K562 (cell line): ENCODE measurements around the gene SYN1. TPM values are rescaled to one million over a fixed set of nuclear protein-coding genes. Genes with fewer than 3 reads are reported as not detected.
A peak's percentile ranks its signal among the peaks of the same experiment; 100 is the strongest.

Experiments
- ARHGAP35 ChIP-seq: fragments of 450-650 bp; IDR thresholded peaks from 2 replicates; pipeline ENCODE4 v1.6.1; 2018; ENCODE audit not compliant: partially characterized antibody
- ARID3A ChIP-seq: IDR thresholded peaks from 2 replicates; pipeline ENCODE4 v1.6.1; 2012; ENCODE audit warnings: low read depth, low read length, improper control_type of control experiment, borderline replicate concordance
- ARNT ChIP-seq, 2 experiments: fragments of 450-650 bp; IDR thresholded peaks; 2 replicates each; pipeline ENCODE4 v1.6.1; 2016; ENCODE audit warnings: mild to moderate bottlenecking in 1 of 2
- CBX3 ChIP-seq, 2 experiments: IDR thresholded peaks; 1 replicate in 1 of 2; 2 replicates in 1 of 2; pipeline ENCODE4 v1.6.1; 2012; ENCODE audit warnings: inconsistent platforms in 2 of 2, low read length in 2 of 2, borderline replicate concordance in 1 of 2, control low read depth in 1 of 2
- E2F3 ChIP-seq: fragments of 250-450 bp; sonication (Bioruptor Pico); IDR thresholded peaks from 2 replicates; pipeline ENCODE4 v1.4.0; 2020; ENCODE audit warnings: mild to moderate bottlenecking
- ELF4 ChIP-seq: fragments of 450-650 bp; formaldehyde crosslinking; IDR thresholded peaks from 2 replicates; pipeline ENCODE4 v1.4.0; 2022; ENCODE audit warnings: missing genetic modification characterization
- FOXP4 ChIP-seq: sonication (generic); formaldehyde crosslinking; IDR thresholded peaks from 2 replicates; pipeline ENCODE4 v1.8.0; 2022; ENCODE audit warnings: mild to moderate bottlenecking, missing genetic modification reagents, borderline replicate concordance
- GTF2E2 ChIP-seq: fragments of 200-800 bp; sonication (Bioruptor generic); IDR thresholded peaks from 2 replicates; pipeline ENCODE4 v1.6.1; 2016; ENCODE audit warnings: missing genetic modification characterization, missing compliant biosample characterization
- L3MBTL2 ChIP-seq: fragments of 450-650 bp; IDR thresholded peaks from 2 replicates; pipeline ENCODE4 v1.6.1; 2016; ENCODE audit warnings: mild to moderate bottlenecking, moderate library complexity
- PATZ1 ChIP-seq: fragments of 250-450 bp; sonication (Bioruptor Pico); IDR thresholded peaks from 2 replicates; pipeline ENCODE4 v1.5.0; 2020; ENCODE audit warnings: mild to moderate bottlenecking, borderline replicate concordance
- SIX5 ChIP-seq, 2 experiments: IDR thresholded peaks; 2 replicates each; pipeline ENCODE4 v1.6.1; 2011; ENCODE audit warnings: low read length in 2 of 2, borderline replicate concordance in 1 of 2, low read depth in 1 of 2, mild to moderate bottlenecking in 1 of 2, moderate library complexity in 1 of 2; ENCODE audit not compliant: insufficient read depth in 1 of 2
- SREBF1 ChIP-seq: fragments of 150-350 bp; IDR thresholded peaks from 2 replicates; pipeline ENCODE4 v1.6.1; 2014; ENCODE audit warnings: antibody characterized with exemption, low read depth, low read length, borderline replicate concordance
- ZNF280B ChIP-seq: fragments of 250-450 bp; sonication (Bioruptor Pico); IDR thresholded peaks from 2 replicates; pipeline ENCODE4 v1.5.1; 2021; ENCODE audit warnings: mild to moderate bottlenecking
- ZNF507 ChIP-seq: conservative IDR thresholded peaks from 2 replicates; pipeline ENCODE4 v1.6.1; 2017; ENCODE audit warnings: missing genetic modification characterization, missing compliant biosample characterization
- polyA plus RNA-seq, 8 experiments: library from polyadenylated mRNA; depleted of rRNA in 4 of 8; stranded (reverse) in 5 of 8; unstranded in 3 of 8; fragments of >200 nt; fragmentation: Nextera tagmentation in 2 of 8; fragmentation: Illumina TruSeq in 1 of 8; extraction: Ambion mirVana in 2 of 8; extraction: Trizol in 1 of 8; gene quantifications; 2 replicates each; pipeline versions ENCODE4 v1.2.1 to v1.2.3, GENCODE V29; 2011 to 2014; ENCODE audit warnings: inconsistent platforms in 1 of 8, missing spikeins in 1 of 8
- total RNA-seq, 7 experiments: library from RNA; depleted of rRNA in 6 of 7; stranded (reverse); fragments of >200 nt in 6 of 7; fragmentation: Illumina TruSeq in 2 of 7; extraction: Trizol in 2 of 7; gene quantifications; 2 replicates each; pipeline versions ENCODE4 v1.2.1 to v1.2.3, GENCODE V29; 2011 to 2021; ENCODE audit warnings: low replicate concordance in 1 of 7

The SYN1 gene
- total and polyA plus RNA-seq, 9 of the 15 experiments (the other 6 are each of a cell fraction or from before 2014, with no cell fraction given), result 0.01 to 0.28 (median 0.18) TPM; not detected in 2

GRCh38 chrX:47659421-47659726 lies 39.7 kb upstream of the SYN1 start (continued):
- TF ChIP-seq ZNF507, result no peak
- TF ChIP-seq SREBF1, result no peak
- 0 out of 4 replicates have a peak, but pooled peaks of 1 of the 2 experiments have one; percentile 28 for TF ChIP-seq ARNT (IDR thresholded peaks at IDR 0.05)
- no peak for TF ChIP-seq FOXP4 (CRISPR knock-in tag)
- 0 out of 2 replicates have a peak, but pooled peaks have one; percentile 1 for TF ChIP-seq ARID3A
- peak; percentile 32; the same call in 1 of the 2 replicates for TF ChIP-seq GTF2E2 (tag)
- no peak for TF ChIP-seq SIX5 (IDR thresholded peaks at IDR 0.05; ENCODE audit: borderline replicate concordance in 1 of 2, insufficient read depth in 1 of 2, low read depth in 1 of 2, low read length in 2 of 2)
- no peak for TF ChIP-seq PATZ1 (CRISPR knock-in tag)
- TF ChIP-seq ARHGAP35, result no peak
- peak; percentile 100 for TF ChIP-seq L3MBTL2
- no peak for TF ChIP-seq ZNF280B (CRISPR knock-in tag)
- peak in 1 of 2 experiments; percentile 89; a peak in 2 of 3 replicates for TF ChIP-seq CBX3 (IDR thresholded peaks at IDR 0.05; ENCODE audit: borderline replicate concordance in 1 of 2, low read length in 2 of 2)
- no peak for TF ChIP-seq E2F3 (CRISPR knock-in tag)
- TF ChIP-seq ELF4 (CRISPR knock-in tag), result no peak
